ENCODE measurements around the gene PIH1D1.
"Not testable (repeated sequence)": the region's sequence is repeated elsewhere in the genome, so short reads cannot be mapped to it uniquely, and the experiment has no call there.

PIH1D1 gene

DNA sequence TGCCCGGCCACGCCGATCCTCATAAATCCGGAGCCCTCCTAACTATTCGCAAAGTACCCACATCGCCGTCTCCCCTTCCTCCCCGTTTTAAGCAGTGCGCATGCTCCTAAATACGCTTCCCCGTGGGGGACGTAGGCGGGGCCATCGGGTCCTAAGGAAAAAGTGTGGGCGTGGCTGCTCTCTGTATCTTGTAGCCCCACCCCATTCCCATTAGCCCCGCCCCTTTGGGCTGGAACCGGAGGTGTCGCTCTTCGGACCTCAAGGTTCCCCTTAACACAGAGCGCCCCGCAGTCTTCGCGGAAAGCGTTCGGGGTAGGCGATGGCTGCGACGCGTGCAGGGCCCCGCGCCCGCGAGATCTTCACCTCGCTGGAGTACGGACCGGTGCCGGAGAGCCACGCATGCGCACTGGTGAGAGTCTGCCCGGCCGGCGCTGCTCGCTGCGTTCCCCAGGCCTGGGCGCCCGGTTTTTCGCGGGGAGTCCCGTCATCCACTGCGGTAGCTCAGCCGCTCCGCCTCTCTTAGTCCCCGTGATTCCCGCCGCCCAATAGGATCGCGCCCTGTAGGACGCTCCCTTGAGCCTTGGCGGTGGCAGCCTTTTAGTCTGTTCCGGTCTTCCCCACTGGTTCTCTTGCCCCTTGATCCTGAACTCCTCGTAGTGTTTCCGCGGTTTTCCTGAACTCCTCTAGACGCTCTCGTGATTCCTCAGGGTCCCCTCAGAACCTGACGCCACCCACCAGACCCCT lies 1.6 kb upstream of the PIH1D1 start, which contains the start of gene ALDH16A1:
ALDH16A1 (plus strand) TSS at position 213 of the 744 bp plus-strand sequence; CDS start at position 320, 107 bp downstream.
- DNase-seq = peak; percentile 93

DNA sequence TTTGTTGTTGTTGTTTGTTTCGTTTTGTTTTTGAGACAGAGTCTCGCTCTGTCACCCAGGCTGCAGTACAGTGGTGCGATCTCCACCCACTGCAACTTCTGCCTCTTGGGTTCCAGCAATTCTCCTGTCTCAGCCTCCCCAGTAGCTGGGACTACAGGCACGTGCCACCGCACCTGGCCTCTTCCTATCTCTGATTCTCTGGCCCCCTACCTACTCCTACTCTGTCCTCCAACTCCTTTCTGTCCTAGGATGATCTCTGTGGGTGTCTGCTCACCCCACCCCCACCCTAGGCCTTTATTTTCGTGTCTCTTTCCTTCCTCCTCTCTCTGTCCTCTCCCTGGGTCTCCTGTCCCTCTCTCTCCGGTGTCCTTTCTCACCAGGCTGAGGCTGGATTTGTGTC lies 1.2 kb downstream of the PIH1D1 start:
- no peak for DNase-seq

DNA sequence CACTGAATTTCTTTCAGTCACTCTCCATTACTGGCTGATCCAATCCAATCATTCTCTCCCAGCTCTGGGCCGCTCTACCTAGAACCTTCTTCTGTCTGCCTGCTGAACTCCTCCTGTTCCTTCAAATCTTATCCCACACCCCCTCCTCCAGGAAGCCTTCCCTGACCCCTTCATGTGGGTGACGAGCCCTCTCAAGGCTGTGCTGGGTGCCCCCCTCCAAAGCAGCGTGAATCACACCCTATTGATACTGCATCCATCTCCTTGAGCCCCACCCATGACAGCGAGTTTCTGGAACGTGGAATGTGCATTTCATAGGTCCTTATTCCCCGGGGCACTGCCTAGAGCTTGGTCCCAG lies 3.2 kb downstream of the PIH1D1 start:
- DNase-seq = no peak

- no peak for DNase-seq
Observed at GRCh38 chr19:49447485-49448431, 3.9 kb downstream of the PIH1D1 start.

GRCh38 chr19:49445997-49446396 lies 5.6 kb downstream of the PIH1D1 start:
- no peak for DNase-seq

DNA sequence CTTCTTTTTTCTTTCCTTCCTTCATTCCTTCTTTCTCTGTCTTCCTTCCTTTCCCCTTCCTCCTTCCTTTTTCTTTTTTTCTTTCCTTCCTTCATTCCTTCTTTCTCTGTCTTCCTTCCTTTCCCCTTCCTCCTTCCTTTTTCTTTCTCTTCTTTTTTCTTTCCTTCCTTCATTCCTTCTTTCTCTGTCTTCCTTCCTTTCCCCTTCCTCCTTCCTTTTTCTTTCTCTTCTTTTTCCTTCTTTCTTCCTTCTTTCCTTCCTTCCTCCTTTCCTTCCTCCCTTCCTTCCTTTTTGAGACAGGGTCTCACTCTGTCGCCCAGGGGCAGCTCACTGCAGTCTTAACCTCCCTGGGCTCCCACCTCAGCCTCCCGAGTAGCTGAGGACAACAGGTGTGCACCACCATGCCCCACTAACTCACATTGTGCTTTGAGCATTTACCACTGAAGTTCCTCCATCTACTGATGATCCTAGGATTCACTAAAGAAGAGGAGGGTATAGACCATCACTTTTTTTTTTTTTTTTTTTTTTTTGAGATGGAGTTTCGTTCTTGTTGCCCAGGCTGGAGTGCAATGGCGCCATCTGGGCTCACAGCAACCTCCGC lies 7.4 kb downstream of the PIH1D1 start:
- DNase-seq = not testable (repeated sequence)

DNA sequence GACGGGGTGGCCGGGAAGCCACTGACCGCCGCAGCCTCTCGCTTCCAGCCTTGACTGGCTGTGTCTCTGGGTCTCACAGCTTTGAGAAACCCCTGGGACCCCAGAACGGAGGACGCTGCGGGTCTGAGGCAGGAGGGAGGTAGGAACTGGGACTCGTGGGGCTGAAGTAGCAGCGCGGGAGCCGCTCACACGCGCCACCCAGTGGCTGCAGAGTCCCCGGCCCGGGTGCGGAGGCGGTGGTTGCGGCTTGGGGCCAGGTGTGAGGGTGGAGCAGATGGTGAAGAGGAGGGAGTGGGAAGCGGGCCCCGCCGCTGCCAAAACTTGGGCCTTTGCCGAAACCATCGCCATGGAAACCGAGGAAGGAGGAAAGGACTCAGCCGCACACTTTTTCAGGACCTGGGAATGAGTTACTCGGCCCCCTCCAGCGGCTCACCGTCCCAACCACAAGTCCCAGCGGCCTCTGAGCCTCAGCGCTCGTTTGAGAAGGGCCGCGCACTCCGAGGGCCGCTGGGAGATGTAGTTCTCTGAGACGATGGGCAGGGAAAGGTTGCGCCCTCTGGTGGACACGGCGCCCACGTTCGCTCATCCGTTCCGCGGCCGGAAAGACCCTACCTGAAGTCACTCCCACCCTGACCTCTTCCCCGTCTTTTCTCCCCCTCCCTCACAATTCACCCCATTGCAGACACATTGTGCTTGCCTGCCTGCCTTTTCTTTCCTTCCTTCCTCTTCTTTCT lies 8.1 kb downstream of the PIH1D1 start:
- DNase-seq = peak; percentile 89

DNA sequence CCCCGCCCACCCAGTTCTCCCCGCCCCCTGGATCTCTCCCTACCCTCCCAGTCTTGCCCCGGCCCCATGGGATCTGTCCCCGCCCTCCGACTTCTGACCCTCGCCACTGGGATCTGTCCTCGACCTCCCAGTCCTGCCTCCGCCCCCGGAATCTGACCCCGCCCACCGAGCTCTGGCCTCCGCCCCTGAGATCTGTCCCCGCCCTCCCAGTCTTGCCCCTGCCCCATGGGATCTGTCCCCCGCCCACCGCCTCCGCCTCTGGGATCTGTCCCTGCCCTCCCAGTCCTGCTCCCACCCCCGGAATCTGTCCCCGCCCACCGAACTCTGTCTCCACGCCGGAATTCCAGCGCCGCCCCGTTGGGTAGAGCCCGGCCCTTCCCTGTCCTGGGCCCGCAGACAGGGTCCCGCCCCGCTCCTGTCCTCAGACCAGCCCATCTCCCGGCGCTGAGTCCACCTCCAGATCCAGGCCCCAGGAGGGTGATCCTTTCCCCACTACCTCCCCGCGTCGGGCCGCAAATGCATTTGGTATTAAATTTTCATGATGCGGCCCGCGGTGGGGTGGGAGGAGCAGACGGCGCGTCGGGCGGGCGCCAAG lies 8.7 kb downstream of the PIH1D1 start:
- no peak for DNase-seq

DNA sequence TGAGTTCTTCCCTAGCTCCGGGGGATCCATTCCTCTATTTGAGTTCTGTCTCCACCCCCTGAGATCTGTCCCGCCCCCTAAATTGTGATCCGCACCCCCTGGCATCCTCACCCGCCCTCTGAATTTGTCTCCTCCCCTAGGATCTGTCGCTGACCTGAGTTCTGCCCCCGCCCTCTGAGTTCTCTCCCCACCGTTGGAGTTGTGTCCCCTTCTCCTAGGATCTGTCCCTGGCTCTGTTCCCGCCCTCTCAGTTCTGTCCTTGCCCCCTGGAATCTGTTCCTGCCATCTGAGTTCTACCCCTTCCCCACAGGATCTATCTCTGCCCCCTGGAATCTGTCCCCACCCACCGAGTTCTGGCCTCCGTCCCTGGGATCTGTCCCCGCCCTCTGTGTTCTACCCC lies 9.3 kb downstream of the PIH1D1 start:
- DNase-seq = no peak

DNA sequence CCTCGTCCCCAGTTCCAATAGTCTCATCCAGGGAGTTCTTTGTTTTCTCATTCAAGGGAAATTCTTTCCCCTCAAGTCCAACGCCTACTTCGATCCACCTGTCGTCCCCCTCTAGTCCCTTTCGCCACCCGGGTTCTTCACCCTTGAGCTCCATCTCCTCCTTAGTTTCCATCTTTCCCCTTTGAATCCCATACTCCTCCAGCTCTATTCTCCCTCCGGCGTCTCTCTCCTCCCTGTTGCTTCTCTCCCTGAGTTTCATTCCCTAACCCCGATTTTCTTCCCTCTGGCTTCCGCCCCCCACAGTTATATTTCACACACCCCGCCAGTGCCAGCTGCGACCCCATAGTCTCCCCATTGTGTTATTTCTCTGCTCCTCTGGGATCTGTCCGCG lies 9.7 kb downstream of the PIH1D1 start:
- DNase-seq = no peak

GRCh38 chr19:49441210-49441959 lies 10.2 kb downstream of the PIH1D1 start, which contains the start of gene SLC17A7:
SLC17A7 (minus strand) TSS chr19:49441527; CDS start chr19:49441379, 148 bp downstream.
- DNase-seq = no peak

DNA sequence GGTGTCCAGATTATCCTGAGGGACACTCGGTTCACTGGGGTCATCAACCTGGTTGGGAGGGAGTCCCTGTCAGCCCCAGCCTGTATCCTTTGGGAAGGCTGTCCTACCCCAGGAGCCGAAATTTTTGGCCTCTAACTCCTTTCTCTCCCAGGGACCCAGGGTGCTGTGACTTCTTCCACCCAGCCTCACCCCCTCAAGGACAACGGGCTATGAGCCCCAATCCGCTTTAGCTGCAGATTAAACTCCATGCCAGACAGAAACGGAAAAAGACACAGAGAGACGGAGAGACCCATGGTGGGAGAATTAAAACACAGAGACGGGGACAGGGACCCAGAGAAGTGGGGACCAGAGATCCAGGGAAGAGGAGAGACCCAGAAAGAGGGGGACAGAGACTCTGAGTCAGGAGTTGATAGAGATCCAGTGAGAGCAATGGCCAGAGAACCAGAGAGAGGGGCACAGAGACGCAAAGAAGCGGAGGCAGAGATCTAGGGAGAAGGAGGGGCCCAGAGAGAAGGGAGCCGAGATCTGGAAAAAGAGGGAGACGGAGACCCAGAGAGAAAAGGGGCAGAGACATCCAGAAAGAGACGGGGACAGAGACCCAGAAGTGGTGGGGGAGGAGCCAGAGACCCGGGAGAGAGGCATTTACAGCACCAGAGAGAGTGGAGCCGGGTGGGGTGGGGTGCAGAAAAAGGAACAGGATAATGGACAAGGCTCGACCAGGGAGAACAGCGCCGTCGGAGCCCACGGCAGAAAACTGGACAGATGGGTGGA lies 11.0 kb downstream of the PIH1D1 start:
- DNase-seq = no peak

GRCh38 chr19:49439836-49440235 lies 11.8 kb downstream of the PIH1D1 start:
- DNase-seq = no peak

- no peak for DNase-seq
Observed at GRCh38 chr19:49438261-49438660, 13.4 kb downstream of the PIH1D1 start.

DNA sequence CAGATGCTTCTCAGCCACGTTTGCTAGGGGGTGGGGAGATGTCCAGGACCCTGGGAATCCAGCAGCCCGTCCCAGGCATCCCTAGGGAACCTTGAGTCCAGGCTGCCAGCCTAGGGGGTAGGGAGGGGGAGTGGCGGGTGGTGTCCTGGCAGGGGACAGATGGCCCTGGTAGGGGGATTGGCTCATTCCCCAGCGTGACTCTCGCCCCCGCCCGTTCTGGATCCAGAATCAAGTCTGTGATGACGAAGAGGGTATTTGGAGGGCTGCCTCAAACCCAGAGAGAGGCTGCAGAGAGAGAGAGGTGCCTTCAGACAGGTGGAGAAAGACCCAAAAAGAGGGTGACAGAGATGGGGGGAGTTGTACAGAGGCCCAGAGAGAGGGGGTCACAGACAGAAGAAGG lies 14.4 kb downstream of the PIH1D1 start:
- no peak for DNase-seq

- DNase-seq = no peak
Observed at GRCh38 chr19:49436381-49437017, 15.1 kb downstream of the PIH1D1 start.

DNA sequence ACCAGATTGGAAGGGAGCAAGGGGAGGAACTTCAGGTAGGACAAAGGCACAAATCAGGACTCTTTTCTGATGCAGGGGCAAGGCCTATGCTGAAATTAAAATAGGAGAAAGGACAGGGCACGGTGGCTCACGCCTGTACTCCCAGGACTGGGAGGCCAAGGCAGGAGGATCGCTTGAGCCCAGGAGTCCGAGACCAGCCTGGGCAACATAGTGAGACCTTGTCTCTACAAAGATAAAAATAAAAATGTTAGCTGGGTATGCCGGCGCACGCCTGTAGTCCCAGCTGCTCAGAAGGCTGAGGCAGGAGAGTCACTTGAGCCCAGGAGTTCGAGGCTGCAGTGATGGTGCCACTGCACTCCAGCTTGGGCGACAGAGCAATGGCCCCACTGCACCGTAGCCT lies 15.9 kb downstream of the PIH1D1 start:
- DNase-seq = no peak

- DNase-seq = no peak
Observed at GRCh38 chr19:49434907-49435583, 16.6 kb downstream of the PIH1D1 start.

DNA sequence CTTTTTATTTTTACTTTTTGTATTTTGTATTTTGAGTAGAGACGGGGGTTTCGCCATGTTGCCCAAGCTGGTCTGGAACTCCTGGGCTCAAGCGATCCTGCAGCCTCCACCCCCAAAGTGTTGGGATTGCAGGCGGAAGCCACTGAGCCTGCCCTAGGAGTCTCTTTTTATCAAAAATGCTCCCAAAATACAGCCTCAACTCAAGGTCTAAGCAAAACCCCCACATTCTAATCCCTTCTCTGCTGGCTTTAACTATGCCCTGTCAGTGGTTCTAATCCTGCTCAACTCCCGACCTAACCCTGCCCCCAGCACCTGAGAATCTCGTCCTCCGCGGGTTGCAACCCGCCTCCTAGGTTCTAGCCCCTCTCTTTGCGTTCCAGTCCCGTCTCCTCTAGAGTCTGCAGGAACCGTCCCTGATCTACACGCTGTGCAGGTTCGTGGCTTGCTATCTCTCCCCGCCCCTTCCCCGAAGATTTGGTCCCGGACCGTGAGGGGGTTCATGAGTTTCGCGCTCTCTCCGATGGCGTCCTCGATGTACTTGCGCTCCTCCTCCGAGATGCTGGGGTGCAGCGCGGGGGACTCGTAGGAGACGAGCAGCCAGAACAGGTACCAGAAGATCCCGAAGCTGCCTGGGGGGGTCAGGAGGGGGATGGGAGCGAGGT lies 18.2 kb downstream of the PIH1D1 start:
- DNase-seq = no peak

Data from activated T-cell treated with anti-CD3 and anti-CD28 coated beads for 4 hours (primary cell).